ENCODE measurements around the gene ERCC5.

Gene ERCC5

DNA sequence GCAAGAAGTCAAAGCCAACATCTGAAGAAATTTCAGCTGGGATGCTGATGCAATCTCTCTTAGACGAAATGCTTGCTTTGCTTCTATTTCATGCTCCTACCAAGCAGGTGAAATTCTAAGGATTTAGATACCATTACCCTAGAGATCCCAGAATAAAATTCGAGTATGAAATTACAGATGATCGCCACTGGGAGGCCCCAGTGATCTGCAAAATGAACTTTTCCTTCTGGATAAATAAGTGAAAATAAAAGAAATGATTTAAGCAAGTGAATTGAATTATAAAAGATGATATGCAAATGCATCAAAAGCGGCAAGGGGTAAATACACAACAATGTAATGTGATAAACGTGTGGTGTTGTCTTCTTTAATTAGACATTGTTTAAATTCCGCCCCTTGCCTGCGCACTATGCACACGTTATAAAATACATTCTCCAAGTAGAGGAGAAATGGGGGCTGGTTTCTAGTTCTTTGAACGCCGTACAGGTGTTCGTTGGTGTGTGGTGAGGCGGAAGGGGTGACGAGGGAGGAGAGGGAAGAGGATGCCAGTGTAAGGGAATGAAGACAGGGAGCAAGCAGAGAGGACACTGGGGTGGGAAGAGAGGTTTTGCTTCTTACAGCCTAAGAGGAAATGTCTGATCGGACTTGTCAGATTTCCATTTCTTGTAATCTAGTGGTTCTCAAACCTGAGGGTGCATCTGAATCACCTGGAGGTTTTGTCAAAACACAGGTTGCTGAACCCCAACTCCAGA is 58.0 kb downstream of the ERCC5 start:
- no peak overlapping the region for H3K27ac ChIP-seq (ENCODE audit: low read depth, low read length)
- H3K4me1 ChIP-seq (ENCODE audit: control insufficient read depth, insufficient read depth, low read length): no peaks in the 10 kb centered on the region
- H3K9ac ChIP-seq (ENCODE audit: low read length): no peak overlapping the region
- H3K36me3 ChIP-seq (ENCODE audit: control insufficient read depth, insufficient read depth, low read length): no peaks in the 10 kb centered on the region
- no peaks in the 10 kb centered on the region for H3K27me3 ChIP-seq (ENCODE audit: control insufficient read depth, insufficient read depth, low read length)
- H3K4me3 ChIP-seq (ENCODE audit: low read length): no peak overlapping the region

- H3K27me3 ChIP-seq (ENCODE audit: control insufficient read depth, insufficient read depth, low read length): no peaks in the 10 kb centered on the region
- no peak overlapping the region for H3K9ac ChIP-seq (ENCODE audit: low read length)
Measured at GRCh38 chr13:102904408-102904862, 58.6 kb downstream of the ERCC5 start.

DNA sequence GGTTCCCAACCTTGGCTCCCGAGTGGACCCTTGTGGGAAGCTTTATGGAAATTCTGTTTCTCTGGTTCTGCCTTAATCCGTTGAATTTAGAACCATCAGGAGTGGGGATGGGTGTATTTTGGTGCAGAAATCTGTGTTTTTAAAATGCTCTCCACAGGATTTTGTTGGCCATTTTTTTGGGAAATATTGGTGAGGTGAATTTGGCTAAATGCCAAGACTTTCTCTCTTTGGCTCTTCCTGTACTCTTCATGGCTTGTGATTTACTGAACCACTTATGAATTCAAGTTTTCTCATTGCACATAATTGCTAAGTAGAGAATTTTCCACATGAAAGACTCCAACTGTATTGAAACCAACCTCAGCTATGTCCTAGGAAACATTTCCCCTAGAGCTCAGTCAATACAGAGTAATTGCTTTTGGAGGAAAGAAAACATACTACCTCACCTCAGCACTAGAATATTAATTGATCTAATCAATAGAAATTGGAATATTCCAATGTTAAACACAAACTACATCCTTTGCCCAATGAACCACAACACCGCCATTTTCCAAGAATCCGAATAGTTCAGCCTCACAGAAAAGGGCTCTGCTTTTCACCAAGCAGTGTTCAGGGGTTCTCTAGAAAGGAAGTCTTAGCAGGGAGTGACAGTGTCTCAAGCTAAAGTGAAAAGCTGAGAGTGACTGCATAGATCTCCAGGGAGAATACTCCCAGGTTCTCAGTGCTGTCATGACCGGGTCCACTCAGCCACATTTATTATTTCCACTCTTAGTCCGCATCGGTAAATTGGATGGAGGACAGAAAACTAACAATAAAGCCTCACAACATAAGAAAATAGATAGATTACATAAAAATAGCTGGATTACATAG is 60.3 kb downstream of the ERCC5 start:
- H3K4me1 ChIP-seq (ENCODE audit: control insufficient read depth, insufficient read depth, low read length): no peaks in the 10 kb centered on the region
- no peaks in the 10 kb centered on the region for H3K27me3 ChIP-seq (ENCODE audit: control insufficient read depth, insufficient read depth, low read length)
- H3K4me3 ChIP-seq (ENCODE audit: low read length): no peak overlapping the region
- no peaks in the 10 kb centered on the region for H3K36me3 ChIP-seq (ENCODE audit: control insufficient read depth, insufficient read depth, low read length)
- no peak overlapping the region for H3K9ac ChIP-seq (ENCODE audit: low read length)
- no peak overlapping the region for H3K27ac ChIP-seq (ENCODE audit: low read depth, low read length)

More at GRCh38 chr13:102904408-102904862, 58.6 kb downstream of the ERCC5 start:
- Histone ChIP-seq H3K36me3 (ENCODE audit: control insufficient read depth, insufficient read depth, low read length) (no peaks in the 10 kb centered on the region), H3K27ac (ENCODE audit: low read depth, low read length) (no peak overlapping the region), H3K4me3 (ENCODE audit: low read length) (no peak overlapping the region), H3K4me1 (ENCODE audit: control insufficient read depth, insufficient read depth, low read length) (no peaks in the 10 kb centered on the region)

GRCh38 chr13:102907016-102907756 is 61.4 kb downstream of the ERCC5 start:
- Histone ChIP-seq H3K36me3 (ENCODE audit: control insufficient read depth, insufficient read depth, low read length) (no peaks in the 10 kb centered on the region), H3K4me1 (ENCODE audit: control insufficient read depth, insufficient read depth, low read length) (no peaks in the 10 kb centered on the region), H3K4me3 (ENCODE audit: low read length) (no peak overlapping the region), H3K27me3 (ENCODE audit: control insufficient read depth, insufficient read depth, low read length) (no peaks in the 10 kb centered on the region), H3K27ac (ENCODE audit: low read depth, low read length) (no peak overlapping the region), H3K9ac (ENCODE audit: low read length) (no peak overlapping the region)

DNA sequence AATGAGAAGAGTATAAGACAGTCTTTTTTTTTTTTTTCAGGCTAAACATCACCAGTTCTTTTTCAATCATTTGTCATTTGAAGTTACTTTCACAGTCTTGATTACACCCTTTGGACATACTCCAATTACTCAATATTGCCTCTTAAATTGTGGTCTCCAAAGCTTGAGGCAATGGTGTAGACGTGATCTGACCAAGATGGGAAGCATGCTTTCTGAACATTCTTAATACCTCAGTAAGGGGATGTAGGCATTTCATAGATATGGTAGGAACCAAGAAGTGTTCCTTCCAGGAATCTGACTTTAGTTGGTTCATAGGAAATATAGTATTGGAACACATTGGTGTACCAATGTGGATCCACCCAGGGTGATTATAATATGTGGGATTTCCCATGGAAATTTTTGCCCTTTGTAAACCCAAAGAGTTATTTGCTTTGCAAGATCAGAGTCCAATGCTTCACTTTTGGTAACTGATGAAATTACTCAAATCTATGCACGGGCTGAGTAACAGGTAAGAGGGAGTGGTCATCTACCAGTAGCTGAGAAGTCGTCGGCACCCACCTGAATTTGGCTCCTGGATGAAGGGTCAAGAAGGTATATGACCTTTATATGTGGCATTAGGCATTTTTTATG is 62.2 kb downstream of the ERCC5 start:
- H3K9ac ChIP-seq (ENCODE audit: low read length): no peak overlapping the region
- no peak overlapping the region for H3K4me3 ChIP-seq (ENCODE audit: low read length)
- no peak overlapping the region for H3K27ac ChIP-seq (ENCODE audit: low read depth, low read length)
- no peaks in the 10 kb centered on the region for H3K36me3 ChIP-seq (ENCODE audit: control insufficient read depth, insufficient read depth, low read length)
- no peaks in the 10 kb centered on the region for H3K27me3 ChIP-seq (ENCODE audit: control insufficient read depth, insufficient read depth, low read length)
- H3K4me1 ChIP-seq (ENCODE audit: control insufficient read depth, insufficient read depth, low read length): no peaks in the 10 kb centered on the region

- no peak overlapping the region for H3K4me3 ChIP-seq (ENCODE audit: low read length)
- no peaks in the 10 kb centered on the region for H3K4me1 ChIP-seq (ENCODE audit: control insufficient read depth, insufficient read depth, low read length)
- H3K36me3 ChIP-seq (ENCODE audit: control insufficient read depth, insufficient read depth, low read length): no peaks in the 10 kb centered on the region
- H3K9ac ChIP-seq (ENCODE audit: low read length): no peak overlapping the region
- no peaks in the 10 kb centered on the region for H3K27me3 ChIP-seq (ENCODE audit: control insufficient read depth, insufficient read depth, low read length)
- H3K27ac ChIP-seq (ENCODE audit: low read depth, low read length): no peak overlapping the region
Measured at GRCh38 chr13:102909971-102910370, 64.1 kb downstream of the ERCC5 start.

DNA sequence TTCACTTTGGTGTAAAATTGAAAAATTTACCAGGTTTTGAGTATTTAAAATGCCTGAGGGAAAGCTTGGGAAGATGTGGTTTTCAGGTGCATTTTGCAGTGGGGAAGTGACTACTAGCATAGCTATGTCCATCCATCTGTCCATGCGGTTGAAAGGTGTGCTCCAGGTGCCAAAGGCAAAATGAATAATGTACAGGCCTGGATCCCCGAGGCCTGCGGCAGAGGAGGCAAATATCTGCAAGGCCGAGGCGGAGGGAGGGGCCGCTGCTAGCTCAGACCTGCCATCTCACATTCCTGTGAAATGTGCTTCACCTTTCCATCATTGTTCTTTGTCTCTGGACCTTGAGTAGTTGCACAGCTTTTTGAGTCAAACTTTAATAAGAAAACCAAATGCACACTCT is 65.5 kb downstream of the ERCC5 start:
- H3K9ac ChIP-seq (ENCODE audit: low read length): no peak overlapping the region
- H3K27ac ChIP-seq (ENCODE audit: low read depth, low read length): no peak overlapping the region
- H3K4me3 ChIP-seq (ENCODE audit: low read length): no peak overlapping the region
- H3K36me3 ChIP-seq (ENCODE audit: control insufficient read depth, insufficient read depth, low read length): no peaks in the 10 kb centered on the region
- H3K4me1 ChIP-seq (ENCODE audit: control insufficient read depth, insufficient read depth, low read length): no peaks in the 10 kb centered on the region
- no peaks in the 10 kb centered on the region for H3K27me3 ChIP-seq (ENCODE audit: control insufficient read depth, insufficient read depth, low read length)

GRCh38 chr13:102912599-102912998 is 66.8 kb downstream of the ERCC5 start:
- no peak overlapping the region for H3K9ac ChIP-seq (ENCODE audit: low read length)
- no peak overlapping the region for H3K27ac ChIP-seq (ENCODE audit: low read depth, low read length)
- H3K4me1 ChIP-seq (ENCODE audit: control insufficient read depth, insufficient read depth, low read length): no peaks in the 10 kb centered on the region
- no peaks in the 10 kb centered on the region for H3K36me3 ChIP-seq (ENCODE audit: control insufficient read depth, insufficient read depth, low read length)
- H3K27me3 ChIP-seq (ENCODE audit: control insufficient read depth, insufficient read depth, low read length): no peaks in the 10 kb centered on the region
- H3K4me3 ChIP-seq (ENCODE audit: low read length): no peak overlapping the region

DNA sequence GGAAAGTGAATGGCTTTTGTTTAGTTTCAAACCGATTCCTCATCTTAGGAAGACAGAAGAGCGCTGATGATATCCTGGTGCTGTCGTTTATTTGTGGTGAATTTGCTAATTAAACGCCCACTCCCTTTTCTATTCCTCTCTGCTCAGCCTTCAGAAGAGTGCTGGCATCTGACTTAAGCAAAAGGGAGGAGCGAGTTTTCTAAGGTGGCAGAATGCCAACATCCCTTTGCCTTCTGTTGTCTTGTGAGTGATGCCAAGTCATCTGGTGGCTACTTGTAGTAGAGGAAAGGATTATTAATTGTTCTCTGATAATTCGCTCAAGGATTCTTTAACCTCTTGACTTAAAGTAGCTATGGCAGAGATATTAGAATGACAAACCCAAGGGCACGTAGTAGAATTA is 68.1 kb downstream of the ERCC5 start:
- no peak overlapping the region for H3K4me3 ChIP-seq (ENCODE audit: low read length)
- H3K36me3 ChIP-seq (ENCODE audit: control insufficient read depth, insufficient read depth, low read length): no peaks in the 10 kb centered on the region
- no peak overlapping the region for H3K9ac ChIP-seq (ENCODE audit: low read length)

DNA sequence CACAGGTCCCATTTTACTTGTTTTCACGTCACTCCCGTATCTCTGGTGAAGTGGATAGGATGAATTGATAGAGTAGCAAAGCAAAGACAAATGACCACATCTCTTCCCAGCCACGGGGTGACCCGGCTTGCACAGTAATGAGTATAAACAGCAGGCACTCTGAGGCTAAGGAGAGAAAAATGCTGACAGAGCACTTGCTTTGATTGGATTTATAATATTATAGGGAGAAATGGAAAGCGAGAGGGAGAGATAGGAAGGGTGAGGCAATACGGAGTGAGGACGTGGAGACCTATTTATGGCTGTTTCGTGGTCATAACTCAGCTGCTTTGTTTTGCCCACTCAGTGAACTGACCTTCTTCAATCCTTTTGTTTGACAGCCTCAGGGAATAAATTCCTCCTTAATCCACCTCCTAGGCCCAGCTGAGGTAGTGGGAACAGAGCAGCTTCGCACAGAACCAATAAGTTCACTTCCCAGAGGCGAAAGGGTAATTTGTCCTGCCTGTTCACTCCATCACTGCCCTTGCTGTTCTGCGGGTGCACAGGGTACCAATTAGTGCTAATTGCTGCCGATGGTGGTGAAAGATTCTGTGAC is 68.6 kb downstream of the ERCC5 start:
- Histone ChIP-seq H3K4me1 (ENCODE audit: control insufficient read depth, insufficient read depth, low read length) (no peaks in the 10 kb centered on the region), H3K27me3 (ENCODE audit: control insufficient read depth, insufficient read depth, low read length) (no peaks in the 10 kb centered on the region), H3K4me3 (ENCODE audit: low read length) (no peak overlapping the region)

More for the DNA sequence above, 68.1 kb downstream of the ERCC5 start:
- no peaks in the 10 kb centered on the region for H3K4me1 ChIP-seq (ENCODE audit: control insufficient read depth, insufficient read depth, low read length)
- H3K27ac ChIP-seq (ENCODE audit: low read depth, low read length): no peak overlapping the region
- H3K27me3 ChIP-seq (ENCODE audit: control insufficient read depth, insufficient read depth, low read length): no peaks in the 10 kb centered on the region

GRCh38 chr13:102915393-102915930 is 69.6 kb downstream of the ERCC5 start:
- Histone ChIP-seq H3K9ac (ENCODE audit: low read length) (no peak overlapping the region), H3K27ac (ENCODE audit: low read depth, low read length) (no peak overlapping the region), H3K4me3 (ENCODE audit: low read length) (no peak overlapping the region), H3K36me3 (ENCODE audit: control insufficient read depth, insufficient read depth, low read length) (no peaks in the 10 kb centered on the region), H3K4me1 (ENCODE audit: control insufficient read depth, insufficient read depth, low read length) (no peaks in the 10 kb centered on the region), H3K27me3 (ENCODE audit: control insufficient read depth, insufficient read depth, low read length) (no peaks in the 10 kb centered on the region)

More for the DNA sequence above, 68.6 kb downstream of the ERCC5 start:
- Histone ChIP-seq H3K9ac (ENCODE audit: low read length) (no peak overlapping the region), H3K27ac (ENCODE audit: low read depth, low read length) (no peak overlapping the region), H3K36me3 (ENCODE audit: control insufficient read depth, insufficient read depth, low read length) (no peaks in the 10 kb centered on the region)
